ENCODE data around the gene SORBS2. TPM values are rescaled to one million over a fixed set of nuclear protein-coding genes. Genes with fewer than 3 reads are reported as not detected.

The SORBS2 gene
- total RNA-seq, 2 donors from 2014 or later, result 28.0 to 77.4 TPM

GRCh38 chr4:185683896-185684295 is 128.1 kb downstream of the SORBS2 start:
- no peak overlapping the region for H3K4me3 ChIP-seq
- no peak overlapping the region for H3K9ac ChIP-seq (ENCODE audit: low read depth in 2 of 2, low read length in 2 of 2)
- H3K36me3 ChIP-seq, result no peaks in the 10 kb centered on the region
- H3K27me3 ChIP-seq, result no peaks in the 10 kb centered on the region
- intact Hi-C loops (cut with DNase I), result no loop called here
- no peak overlapping the region for H3K27ac ChIP-seq
- H3K9me3 ChIP-seq, result no peaks in the 10 kb centered on the region
- H3K4me1 ChIP-seq, result no peaks in the 10 kb centered on the region
- no peak for TF ChIP-seq CTCF (IDR thresholded peaks at IDR 0.05)
- no peak for DNase-seq

- Histone ChIP-seq H3K4me1 (no peaks in the 10 kb centered on the region), H3K27ac (no peak overlapping the region), H3K9me3 (no peaks in the 10 kb centered on the region), H3K27me3 (no peaks in the 10 kb centered on the region), H3K9ac (ENCODE audit: low read depth in 2 of 2, low read length in 2 of 2) (no peak overlapping the region), H3K4me3 (no peak overlapping the region), H3K36me3 (no peaks in the 10 kb centered on the region)
- no peak for DNase-seq
- TF ChIP-seq CTCF (IDR thresholded peaks at IDR 0.05), result no peak
- intact Hi-C loops (cut with DNase I), result no loop called here
These were observed 128.8 kb downstream of the SORBS2 start for GRCh38 chr4:185683222-185683621.

GRCh38 chr4:185682236-185682635 is 129.8 kb downstream of the SORBS2 start:
- no peak overlapping the region for H3K4me3 ChIP-seq
- no peaks in the 10 kb centered on the region for H3K4me1 ChIP-seq
- no peak for DNase-seq
- no peaks in the 10 kb centered on the region for H3K9me3 ChIP-seq
- H3K27me3 ChIP-seq, result no peaks in the 10 kb centered on the region
- TF ChIP-seq CTCF (IDR thresholded peaks at IDR 0.05), result no peak
- H3K27ac ChIP-seq, result no peak overlapping the region
- H3K36me3 ChIP-seq, result no peaks in the 10 kb centered on the region
- intact Hi-C loops (cut with DNase I), result no loop called here
- no peak overlapping the region for H3K9ac ChIP-seq (ENCODE audit: low read depth in 2 of 2, low read length in 2 of 2)

GRCh38 chr4:185681604-185682003 is 130.4 kb downstream of the SORBS2 start:
- Histone ChIP-seq H3K9ac (ENCODE audit: low read depth in 2 of 2, low read length in 2 of 2) (no peak overlapping the region), H3K4me3 (no peak overlapping the region), H3K9me3 (no peaks in the 10 kb centered on the region), H3K27me3 (no peaks in the 10 kb centered on the region), H3K4me1 (no peaks in the 10 kb centered on the region), H3K36me3 (no peaks in the 10 kb centered on the region), H3K27ac (no peak overlapping the region)
- TF ChIP-seq CTCF (IDR thresholded peaks at IDR 0.05), result no peak
- DNase-seq, result no peak
- intact Hi-C loops (cut with DNase I), result no loop called here

GRCh38 chr4:185680617-185681016 is 131.4 kb downstream of the SORBS2 start:
- no peaks in the 10 kb centered on the region for H3K4me1 ChIP-seq

More at GRCh38 chr4:185680617-185681016, 131.4 kb downstream of the SORBS2 start:
- intact Hi-C loops (cut with DNase I), result no loop called here
- Histone ChIP-seq H3K4me3 (no peak overlapping the region), H3K9ac (ENCODE audit: low read depth in 2 of 2, low read length in 2 of 2) (no peak overlapping the region), H3K27me3 (no peaks in the 10 kb centered on the region), H3K27ac (no peak overlapping the region), H3K36me3 (no peaks in the 10 kb centered on the region), H3K9me3 (no peaks in the 10 kb centered on the region)
- TF ChIP-seq CTCF (IDR thresholded peaks at IDR 0.05), result no peak
- DNase-seq, result no peak
